HCT116 (cell line): ENCODE results near the gene NUP54.

Experiments
- CTCF ChIP-seq, 3 experiments: fragments of 200-600 bp in 1 of 3; sonication (generic) in 1 of 3; IDR thresholded peaks in 2 of 3; conservative IDR thresholded peaks in 1 of 3; 2 replicates each; pipeline ENCODE4 v1.5.1; 2012 to 2017; ENCODE audit warnings: low read depth in 2 of 3, low read length in 2 of 3, antibody characterized with exemption in 1 of 3, borderline replicate concordance in 1 of 3, control low read depth in 1 of 3, mild to moderate bottlenecking in 1 of 3, mixed read lengths in 1 of 3, mixed run types in 1 of 3, moderate library complexity in 1 of 3; ENCODE audit not compliant: insufficient read depth in 1 of 3
- ELF1 ChIP-seq: IDR thresholded peaks from 2 replicates; pipeline ENCODE4 v1.6.1; 2012; ENCODE audit warnings: low read depth, borderline replicate concordance
- EZH2 ChIP-seq: fragments of 200-600 bp; sonication (generic); IDR thresholded peaks from 2 replicates; pipeline ENCODE4 v1.6.1; 2017; ENCODE audit warnings: antibody characterized with exemption, mixed run types
- EZH2phosphoT487 ChIP-seq: fragments of 200-600 bp; IDR thresholded peaks from 2 replicates; pipeline ENCODE4 v1.6.1; 2018; ENCODE audit warnings: antibody characterized with exemption, borderline replicate concordance
- JUND ChIP-seq: IDR thresholded peaks from 2 replicates; pipeline ENCODE4 v1.6.1; 2012
- POLR2A ChIP-seq: IDR thresholded peaks from 2 replicates; pipeline ENCODE4 v1.7.0; 2011; ENCODE audit warnings: borderline replicate concordance; ENCODE audit not compliant: insufficient read depth, insufficient read length; ENCODE audit errors: extremely low read depth
- POLR2AphosphoS5 ChIP-seq: IDR thresholded peaks from 2 replicates; pipeline ENCODE4 v1.6.1; 2011; ENCODE audit warnings: mild to moderate bottlenecking, low read depth, low read length, moderate library complexity
- RAD21 ChIP-seq: IDR thresholded peaks from 2 replicates; pipeline ENCODE4 v1.6.1; 2012; ENCODE audit warnings: low read depth, mild to moderate bottlenecking
- REST ChIP-seq: IDR thresholded peaks from 2 replicates; pipeline ENCODE4 v1.6.1; 2012; ENCODE audit warnings: low read depth

GRCh38 chr4:76194325-76194724, 46.1 kb upstream of the NUP54 start:
- TF ChIP-seq CTCF (IDR thresholded peaks at IDR 0.05 in 2 of 3, conservative IDR thresholded peaks at IDR 0.05 in 1 of 3; ENCODE audit: borderline replicate concordance in 1 of 3, insufficient read depth in 1 of 3, low read depth in 2 of 3, low read length in 2 of 3), result no peak
- TF ChIP-seq EZH2phosphoT487, result no peak
- no peak for TF ChIP-seq POLR2AphosphoS5
- no peak for TF ChIP-seq EZH2
- no peak for TF ChIP-seq POLR2A
- TF ChIP-seq REST, result no peak
- no peak for TF ChIP-seq JUND
- no peak for TF ChIP-seq RAD21
- no peak for TF ChIP-seq ELF1
